Panc1 (cell line): ENCODE measurements around the gene ATP13A3.

Experiments used
- CTCF ChIP-seq: fragments of 450-650 bp; IDR thresholded peaks from 2 replicates; pipeline ENCODE4 v1.5.1; 2017; ENCODE audit warnings: mild to moderate bottlenecking
- POLR2AphosphoS5 ChIP-seq: IDR thresholded peaks from 2 replicates; pipeline ENCODE4 v1.6.1; 2012; ENCODE audit warnings: mild to moderate bottlenecking, low read depth, low read length, moderate library complexity
- REST ChIP-seq, 2 experiments: IDR thresholded peaks; 2 replicates each; pipeline ENCODE4 v1.6.1; 2011 to 2012; ENCODE audit warnings: low read depth in 2 of 2, control low read depth in 1 of 2, low read length in 1 of 2, mild to moderate bottlenecking in 1 of 2, moderate library complexity in 1 of 2; ENCODE audit not compliant: insufficient read depth in 1 of 2

DNA sequence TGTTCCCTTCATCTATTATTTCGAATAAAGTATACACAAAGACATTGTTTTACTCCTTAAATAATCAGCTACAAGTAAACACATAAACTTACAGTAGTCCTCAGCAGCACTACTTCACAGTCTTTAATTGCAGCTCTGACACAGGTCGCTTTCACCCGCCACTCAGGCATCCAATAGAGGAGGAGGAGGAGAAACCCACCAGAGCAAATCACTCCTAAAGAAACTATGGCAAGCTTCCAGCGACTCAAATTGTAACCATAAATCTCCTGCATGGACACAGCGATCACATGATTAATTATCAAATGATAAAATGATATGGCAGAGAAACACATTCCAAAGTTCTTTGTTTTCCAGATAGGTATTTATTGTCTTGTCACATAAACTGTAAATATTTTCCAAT lies 26.2 kb downstream of the ATP13A3 start:
- TF ChIP-seq CTCF (no peak), POLR2AphosphoS5 (no peak), REST (IDR thresholded peaks at IDR 0.05; ENCODE audit: insufficient read depth in 1 of 2, low read depth in 2 of 2, low read length in 1 of 2) (no peak)
